Activated CD8-positive, alpha-beta memory T cell treated with anti-CD3 and anti-CD28 coated beads, Interleukin-2, amount 50 U/mL, for 1 hour (primary cell): ENCODE measurements around the gene EXPH5.
"Not testable (repeated sequence)": the region's sequence is repeated elsewhere in the genome, so short reads cannot be mapped to it uniquely, and the experiment has no call there.

Source experiments
- DNase-seq: peaks from one replicate; pipeline ENCODE4 v3.0.0-alpha.2; 2020; ENCODE audit errors: extremely low read depth

Gene EXPH5

DNA sequence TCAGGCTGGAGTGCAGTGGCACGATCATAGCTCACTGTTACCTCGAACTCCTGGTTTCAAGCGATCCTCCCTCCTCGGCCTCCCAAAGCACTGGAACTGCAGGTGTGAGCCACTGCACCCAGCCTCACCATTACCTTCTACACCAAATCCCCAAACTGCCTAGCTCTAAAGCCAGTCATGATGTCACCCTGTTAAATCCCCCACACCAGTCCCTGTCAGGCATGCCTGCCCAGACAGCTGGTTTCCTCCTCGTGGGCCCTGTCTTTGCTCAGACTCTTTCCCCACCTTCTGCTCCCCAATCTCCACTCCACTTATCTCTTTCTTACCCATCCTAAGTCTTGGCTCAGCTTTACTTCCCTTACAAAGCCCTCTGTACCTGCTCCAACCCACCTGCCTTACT lies 12.5 kb upstream of the EXPH5 start:
- no peak for DNase-seq

DNA sequence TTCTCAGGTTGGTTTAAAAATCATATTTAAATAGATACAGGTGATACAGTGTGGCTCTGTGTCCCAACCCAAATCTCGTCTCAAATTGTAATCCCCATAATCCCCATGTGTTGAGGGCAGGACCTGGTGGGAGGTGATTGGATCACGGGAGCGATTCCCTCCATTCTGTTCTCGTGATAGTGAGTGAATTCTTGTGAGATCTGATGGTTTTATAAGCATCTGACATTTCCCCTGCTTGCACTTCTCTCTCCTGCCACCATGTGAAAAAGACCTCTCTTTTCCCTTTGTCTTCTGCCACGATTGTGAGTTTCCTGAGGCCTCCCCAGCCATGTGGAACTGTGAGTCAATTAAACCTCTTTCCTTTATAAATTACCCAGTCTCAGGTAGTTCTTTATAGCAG lies 9.2 kb upstream of the EXPH5 start:
- DNase-seq, result not testable (repeated sequence)

DNA sequence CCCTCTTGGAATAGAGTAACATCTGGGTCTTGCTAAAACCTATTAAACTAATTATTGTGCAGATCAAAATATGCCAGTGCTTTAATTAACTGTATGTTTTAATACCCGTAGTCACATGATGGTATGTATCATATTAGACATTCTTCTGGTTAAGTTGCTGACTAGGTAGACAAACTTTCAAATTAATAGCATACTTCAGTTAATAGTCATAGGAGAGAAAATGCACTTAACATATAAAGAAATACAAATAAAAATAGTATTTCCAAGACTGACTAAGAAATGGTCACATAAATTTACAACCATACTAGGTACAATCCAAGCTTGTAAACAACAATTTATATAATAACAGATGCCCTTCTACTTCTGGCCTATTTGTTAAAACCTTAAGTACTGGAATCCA lies 7.6 kb upstream of the EXPH5 start:
- DNase-seq, result no peak

DNA sequence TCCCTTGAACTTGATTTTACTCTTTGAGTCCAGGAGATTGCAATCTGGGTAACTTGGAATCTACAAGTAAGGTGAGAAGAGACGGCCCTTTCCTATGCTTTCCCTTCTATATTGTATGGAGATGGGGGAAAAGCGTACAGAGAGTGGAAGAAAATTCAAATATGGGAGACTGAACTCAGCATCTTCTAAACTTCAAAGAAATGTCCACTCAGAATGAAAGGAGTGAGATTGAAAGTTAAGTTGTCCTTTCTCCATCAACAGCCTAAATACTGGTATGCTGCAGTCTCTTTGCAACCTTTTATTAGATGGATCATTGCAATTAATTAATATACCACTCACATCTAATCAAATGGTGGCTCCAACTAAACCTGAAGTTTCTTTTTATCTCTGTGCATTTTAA lies 6.4 kb upstream of the EXPH5 start:
- DNase-seq, result no peak

DNA sequence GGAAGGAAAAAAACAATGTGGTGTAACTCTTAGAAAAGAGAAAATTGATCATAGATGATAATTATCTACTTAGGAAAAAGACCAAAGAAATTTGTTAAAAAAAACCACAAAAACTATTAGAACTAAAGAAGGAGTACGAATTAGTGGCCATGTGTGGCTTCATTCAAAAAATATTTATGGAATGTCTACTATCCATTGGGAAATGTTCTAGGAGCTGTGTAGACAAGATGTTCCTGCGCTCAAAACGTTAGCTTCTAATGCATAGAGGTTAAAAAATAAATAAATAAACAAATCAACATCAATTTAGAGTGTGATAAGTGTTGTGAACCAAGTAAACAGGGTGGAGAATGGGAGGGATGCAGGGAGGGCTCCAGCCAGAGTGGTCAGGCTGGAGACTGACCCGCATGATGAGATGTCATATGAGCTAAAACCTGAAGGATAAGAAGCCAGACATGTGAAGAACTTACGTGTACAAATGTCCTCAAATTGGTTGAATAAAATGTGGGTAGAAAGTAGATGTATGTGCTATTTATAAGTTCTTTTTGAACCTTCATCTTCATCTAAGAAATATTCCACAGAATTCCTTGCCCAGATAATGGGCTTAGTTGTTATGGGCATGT lies 4.3 kb upstream of the EXPH5 start:
- no peak for DNase-seq

DNA sequence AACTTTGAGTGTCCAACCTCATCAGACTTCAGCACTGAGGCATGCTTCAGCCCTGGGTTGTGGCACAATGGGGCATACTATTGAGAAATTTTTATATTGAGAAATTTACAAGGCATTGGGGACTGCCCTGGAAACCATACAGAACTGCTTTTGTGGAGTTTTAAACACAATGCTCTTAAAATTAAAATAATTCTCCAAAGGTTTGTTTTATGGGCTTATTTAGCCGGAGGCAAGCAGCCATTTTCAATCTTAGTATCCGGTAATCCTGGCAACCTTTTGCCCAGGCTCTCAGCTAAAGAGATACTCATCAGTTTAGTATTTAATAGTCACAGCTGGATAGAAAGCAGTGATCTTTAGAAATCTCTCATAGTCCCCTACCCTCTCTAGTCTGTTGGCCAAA lies 3.1 kb upstream of the EXPH5 start:
- no peak for DNase-seq

DNA sequence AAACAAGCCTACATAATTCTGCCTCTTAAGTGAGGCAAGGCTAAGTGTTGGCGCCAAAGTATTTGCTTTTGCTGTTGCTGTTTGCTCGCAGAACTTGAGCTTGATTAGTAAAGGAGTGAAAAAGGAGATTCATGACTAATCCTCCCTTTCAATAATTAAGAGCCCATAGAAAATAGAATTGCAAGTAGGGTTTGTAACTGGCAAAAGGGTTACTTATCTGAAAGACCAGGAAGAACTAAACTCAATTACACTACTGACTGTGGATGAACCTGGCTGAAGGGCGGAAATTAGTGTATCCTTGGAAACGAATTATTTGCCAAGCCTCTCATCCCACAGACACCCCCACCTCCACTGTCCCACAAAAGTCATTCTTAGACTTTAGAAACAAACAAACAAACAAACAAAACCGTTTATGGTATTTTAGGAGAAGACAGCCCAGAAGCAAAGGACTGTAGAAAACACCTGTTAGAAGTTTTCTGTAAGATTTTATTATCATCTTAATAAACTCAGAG lies 411 bp upstream of the EXPH5 start:
- DNase-seq, result no peak

DNA sequence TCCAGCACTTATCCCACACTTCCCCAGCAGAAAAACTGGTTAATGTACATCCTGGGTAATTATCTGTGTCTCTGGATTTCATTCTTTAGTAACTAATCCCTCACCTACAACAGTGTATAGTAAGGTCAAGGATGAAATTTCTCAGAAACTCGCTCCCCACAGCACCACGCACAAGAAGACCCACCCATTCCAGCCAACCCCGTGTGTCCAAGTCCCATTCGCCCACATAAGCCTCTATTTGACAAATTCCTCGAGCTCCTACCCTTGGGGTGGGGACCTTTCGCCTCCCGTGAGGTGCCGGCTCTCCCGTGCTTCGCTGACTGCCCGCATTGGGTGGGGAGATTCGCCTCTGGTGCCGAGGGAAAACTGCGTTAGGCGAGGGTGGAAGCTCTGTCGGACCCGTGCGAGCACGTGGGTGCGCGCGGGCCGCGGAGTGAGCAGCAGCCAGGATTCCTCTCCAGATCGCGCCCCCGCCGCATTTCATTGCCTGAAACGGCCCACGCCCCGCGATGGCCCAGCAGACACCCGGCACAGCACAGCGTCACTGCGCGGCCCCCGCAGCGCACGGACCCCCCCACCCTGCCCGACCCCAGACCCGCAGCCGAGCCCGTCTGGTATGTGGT lies 866 bp downstream of the EXPH5 start:
- DNase-seq, result no peak

DNA sequence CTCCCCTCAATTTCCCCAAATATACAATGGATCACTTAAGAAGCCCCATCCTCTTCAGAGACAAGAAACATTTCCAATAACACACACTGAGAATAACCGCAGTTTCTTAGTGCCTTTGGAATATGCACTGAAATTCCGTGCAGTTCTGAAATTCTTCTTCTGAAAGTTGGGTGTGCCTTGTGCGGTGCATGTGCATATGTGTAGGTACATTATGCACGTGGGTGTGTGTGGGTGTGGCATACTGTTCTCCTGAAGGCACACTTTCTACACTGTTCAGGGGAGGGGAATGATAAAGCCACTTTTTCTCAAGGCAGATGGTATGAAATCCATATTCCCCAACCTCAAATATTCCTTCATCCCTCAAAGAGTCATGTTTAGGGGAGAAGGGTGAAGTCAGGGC lies 1.7 kb downstream of the EXPH5 start:
- DNase-seq, result no peak

DNA sequence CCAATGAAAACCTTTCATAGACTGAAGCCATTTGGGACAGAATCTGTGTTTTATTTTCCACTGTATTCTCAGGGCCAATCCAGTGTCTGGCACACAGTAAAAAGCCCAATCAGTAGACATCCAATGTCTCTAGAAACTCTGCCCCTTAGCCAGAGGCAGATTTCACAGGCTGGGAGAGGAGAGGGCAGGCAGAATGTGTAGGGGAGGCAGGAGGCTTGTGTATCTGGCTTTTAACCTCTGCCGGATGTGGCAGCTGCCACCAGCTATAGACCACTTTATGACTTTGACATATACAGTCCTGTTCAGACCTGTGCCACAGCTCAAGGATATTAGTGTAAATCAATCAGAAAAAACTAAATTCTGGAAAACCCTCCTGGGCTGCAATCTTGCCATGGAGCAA lies 4.4 kb downstream of the EXPH5 start:
- no peak for DNase-seq

DNA sequence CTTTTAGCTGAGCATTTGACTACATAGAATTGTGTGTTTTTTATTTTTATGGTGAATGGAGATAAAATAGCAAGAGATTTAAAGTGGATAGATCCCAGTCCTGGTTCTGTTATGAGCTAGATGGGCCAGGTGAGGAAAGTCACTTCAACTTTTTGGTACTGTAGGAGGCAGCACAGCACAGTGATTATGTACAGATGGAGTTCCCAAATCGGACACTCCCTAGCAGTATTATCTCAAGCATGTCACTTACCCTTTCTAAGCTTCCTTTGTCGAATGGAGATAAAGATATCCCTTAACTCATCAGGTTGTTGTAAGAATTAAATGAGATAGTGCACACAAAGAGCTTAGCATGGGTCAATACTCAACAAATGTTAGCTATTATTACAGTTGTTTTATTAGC lies 5.3 kb downstream of the EXPH5 start:
- no peak for DNase-seq

DNA sequence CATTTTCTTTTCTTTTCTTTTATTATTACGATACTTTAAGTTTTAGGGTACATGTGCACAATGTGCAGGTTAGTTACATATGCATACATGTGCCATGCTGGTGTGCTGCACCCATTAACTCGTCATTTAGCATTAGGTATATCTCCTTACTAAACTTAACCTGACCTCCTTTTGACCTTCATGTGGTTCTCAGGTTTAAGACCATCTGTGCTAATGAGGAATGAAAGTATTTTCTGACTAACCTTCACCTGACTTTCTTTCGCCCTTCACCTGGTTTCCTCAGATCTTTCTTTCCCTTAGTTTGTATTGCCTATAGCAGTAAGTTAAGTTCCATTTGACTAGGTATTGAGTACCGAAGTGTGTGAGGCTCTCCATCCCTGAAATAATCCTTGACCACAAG lies 6.5 kb downstream of the EXPH5 start:
- no peak for DNase-seq

DNA sequence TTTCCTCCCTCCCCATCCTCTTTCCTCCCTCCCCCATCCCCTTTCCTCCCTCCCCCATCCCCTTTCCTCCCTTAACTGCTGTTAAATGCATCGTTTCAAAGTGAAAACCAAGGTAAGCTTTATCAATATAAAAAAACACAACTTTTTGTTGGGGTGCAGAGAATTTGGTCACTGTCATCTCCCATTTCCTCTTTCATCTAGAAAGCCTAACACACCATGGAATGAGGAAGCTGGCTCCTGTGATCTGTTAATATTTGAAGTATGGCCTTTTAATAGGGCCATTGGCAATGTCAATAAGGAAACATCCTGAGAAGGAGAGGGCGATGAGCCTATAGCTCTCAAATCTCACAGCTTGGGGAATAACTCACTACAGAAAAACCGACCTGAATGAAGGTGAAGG lies 7.0 kb downstream of the EXPH5 start:
- DNase-seq, result no peak

DNA sequence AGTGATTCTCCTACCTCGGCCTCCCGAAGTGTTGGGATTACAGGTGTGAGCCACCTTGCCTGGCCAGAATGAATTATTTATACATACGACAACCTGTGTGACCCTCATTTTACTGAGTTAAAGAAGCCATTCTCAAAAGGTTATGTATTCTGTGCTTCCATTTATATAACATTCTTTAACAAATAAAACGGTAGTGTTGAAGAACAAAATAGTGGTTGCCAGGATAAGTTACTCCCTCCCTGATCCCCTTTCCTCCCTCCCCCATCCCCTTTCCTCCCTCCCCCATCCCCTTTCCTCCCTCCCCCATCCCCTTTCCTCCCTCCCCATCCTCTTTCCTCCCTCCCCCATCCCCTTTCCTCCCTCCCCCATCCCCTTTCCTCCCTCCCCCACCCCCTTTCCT lies 7.4 kb downstream of the EXPH5 start:
- DNase-seq, result not testable (repeated sequence)

DNA sequence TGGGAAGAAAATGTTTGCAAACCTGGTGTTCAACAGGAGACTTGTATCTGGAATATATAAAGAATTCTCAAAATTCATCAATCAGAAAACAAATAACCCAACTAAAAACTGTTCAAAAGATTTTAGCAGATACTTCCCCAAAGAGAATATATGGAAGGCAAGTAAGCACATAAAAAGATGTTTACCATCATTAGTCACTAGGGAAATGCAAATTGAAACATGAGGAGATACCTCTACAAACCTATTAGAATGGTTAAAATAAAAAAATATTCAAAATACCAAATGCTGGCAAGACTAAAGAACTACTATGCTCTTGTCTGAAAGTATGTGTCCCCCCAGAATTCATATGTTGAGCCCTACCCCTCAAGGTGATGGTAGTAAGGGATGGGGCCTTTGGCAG lies 8.6 kb downstream of the EXPH5 start:
- no peak for DNase-seq

DNA sequence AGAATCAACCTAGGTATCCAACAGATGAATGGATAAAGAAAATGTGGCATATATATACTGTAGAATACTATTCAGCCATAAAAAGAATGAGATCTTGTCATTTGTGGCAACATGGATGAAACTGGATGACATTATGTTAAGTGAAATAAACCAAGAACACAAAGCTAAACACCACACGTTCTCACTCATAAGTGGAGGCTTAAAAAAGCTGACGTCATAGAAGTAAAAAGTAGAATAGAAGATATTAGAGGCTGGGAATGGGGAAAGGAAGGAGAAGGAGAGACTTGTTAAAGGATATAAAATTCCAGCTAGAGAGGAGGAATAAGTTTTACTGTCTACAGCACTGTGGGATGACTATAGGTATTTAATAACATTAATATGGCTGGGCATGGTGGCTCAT lies 12.9 kb downstream of the EXPH5 start:
- no peak for DNase-seq

DNA sequence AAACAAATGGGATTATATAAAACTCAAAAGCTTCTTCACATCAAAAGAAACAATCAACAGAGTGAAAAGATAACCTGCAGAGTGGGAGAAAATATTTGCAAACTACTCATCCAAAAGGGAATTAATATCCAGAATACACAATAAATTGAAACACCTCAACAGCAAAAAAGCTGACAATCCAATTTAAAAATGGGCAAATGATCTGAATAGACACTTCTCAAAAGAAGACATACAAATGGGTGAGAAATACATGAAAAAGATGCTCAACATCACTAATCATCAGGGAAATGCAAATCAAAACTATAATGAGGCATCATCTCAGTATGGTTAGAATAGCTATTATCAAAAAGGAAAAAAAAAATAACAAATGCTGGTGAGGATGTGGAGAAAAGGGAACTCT lies 13.5 kb downstream of the EXPH5 start:
- DNase-seq, result no peak

DNA sequence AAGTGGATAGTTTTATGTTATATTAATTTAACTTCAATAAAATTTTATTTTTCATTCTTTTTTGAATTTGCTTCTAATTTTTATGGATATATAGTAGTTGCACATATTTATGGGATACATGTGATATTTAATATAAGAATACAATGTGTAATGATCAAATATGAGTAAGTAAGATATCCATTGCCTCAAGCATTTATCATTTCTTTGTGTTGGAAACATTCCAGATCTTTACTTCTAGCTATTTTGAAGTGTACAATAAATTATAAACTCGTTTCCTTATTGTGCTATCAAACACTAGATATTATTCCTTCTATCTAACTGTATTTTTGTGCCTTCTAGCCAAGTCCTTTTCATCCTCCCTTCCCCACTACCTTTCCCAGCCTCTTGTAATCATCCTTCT lies 17.0 kb downstream of the EXPH5 start:
- DNase-seq, result no peak

DNA sequence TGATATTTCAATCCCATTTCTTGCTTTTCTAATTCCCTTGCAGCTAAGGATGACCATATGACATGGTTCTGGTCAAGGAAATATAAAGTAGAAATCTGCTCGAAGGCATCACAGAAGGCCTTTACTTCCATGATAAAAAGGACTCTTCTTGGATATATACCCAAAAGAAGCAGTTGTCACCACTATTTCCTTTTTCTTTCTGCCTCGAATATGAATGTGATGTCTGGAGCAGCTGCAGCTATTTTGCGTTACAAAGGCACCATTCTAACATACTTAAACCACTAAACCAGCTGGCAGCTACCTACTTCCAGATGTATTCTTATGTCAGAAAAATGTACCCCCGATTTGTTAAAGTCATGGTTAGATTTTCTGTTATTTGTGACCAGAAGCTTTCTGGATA lies 18.9 kb downstream of the EXPH5 start:
- no peak for DNase-seq

DNA sequence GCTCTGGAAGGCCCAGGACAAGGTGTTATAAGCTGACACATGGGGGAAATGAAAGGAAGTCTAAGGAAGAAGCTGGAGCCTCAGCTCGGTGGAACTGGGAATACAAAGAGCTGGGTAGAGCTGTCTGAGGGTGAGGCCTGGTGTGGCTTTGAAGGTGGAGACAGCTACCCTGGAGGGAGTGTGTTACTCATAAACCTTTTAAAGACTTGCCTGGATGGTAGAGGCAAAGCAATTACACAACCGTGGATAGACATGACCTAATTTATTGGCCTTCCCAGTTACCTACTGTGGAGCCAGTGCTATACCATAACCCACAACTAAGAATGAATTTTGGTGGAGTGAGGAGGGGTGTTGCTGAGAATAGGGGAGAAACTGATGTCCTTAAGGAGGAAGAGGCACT lies 22.6 kb downstream of the EXPH5 start:
- no peak for DNase-seq

DNA sequence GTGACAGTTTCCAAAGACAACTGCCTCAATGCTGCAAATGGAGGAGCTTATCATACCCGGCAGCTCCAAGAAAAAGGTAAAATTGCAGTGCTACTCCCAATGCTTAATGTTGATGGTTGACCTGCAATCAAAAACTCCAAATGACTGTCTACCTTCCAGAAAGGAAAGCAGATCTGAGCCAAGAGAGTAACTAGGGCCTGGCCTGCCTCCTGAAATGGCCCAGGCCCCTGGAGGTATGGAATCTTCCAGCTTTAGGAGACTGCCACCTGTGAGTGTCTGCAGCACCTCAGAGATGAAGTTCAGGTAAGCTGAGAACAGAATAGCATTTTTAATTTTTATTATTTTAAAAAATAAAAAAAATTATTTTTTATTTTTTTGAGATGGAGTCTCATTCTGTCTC lies 23.7 kb downstream of the EXPH5 start:
- no peak for DNase-seq

DNA sequence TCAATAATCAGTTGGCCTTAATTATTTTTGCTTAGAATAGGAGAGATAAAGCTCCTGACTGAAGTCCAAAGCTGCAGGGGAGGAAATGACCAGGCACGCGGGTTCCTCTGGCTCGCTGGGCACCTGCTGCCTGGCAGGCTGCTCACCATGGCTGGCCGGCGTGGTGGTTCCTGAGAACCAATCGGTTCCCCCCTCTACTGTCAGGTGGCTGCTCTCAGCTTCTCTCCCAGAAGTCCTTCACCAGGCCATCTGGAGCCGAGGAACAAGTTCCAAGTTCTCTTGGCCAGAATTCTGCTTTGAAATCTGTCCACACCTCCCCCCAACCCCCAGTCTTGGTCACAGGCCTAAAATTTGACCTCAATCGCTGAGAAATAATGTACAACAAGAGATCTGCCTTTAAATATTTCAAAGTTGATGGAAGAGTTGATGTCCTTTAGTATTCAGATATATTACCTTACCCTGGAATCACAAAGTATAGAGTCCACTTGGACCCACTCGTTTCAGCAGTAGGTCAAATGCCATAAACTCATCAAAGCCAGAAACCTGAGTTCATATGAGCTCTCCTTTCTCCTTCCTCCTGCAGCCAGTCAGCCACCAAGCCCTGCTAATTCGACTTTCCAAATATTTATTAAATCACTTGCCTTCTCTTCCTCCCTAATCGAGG lies 25.2 kb downstream of the EXPH5 start:
- no peak for DNase-seq

DNA sequence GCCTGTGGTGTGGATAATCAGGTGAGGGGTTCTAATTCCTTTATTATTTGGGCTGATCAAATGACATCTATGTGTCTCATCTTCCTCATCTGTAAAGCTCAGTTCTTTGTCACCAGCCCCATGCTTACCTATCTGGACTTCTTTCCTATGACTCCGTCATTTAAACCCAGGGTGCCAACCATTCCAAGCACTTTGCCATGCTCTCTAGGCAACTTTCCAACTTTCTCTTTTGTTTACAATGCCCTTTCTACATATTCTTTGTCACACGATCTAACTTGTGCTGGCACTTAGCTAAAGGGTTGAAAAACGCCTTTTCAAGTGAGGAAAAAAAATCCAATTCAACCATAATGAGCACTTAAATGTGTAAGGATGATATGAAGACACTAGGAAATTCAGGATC lies 27.9 kb downstream of the EXPH5 start:
- DNase-seq, result no peak
